Liver (tissue), 9 donors: ENCODE measurements around the gene RCVRN. TPM values are rescaled to one million over a fixed set of nuclear protein-coding genes. Genes with fewer than 3 reads are reported as not detected.

Source experiments
- DNase-seq: peaks from one replicate; pipeline ENCODE4 v3.0.0-alpha.2; 2017; ENCODE audit warnings: low spot score
- H3K27ac ChIP-seq, 2 donors: one replicate each; pipeline ENCODE4 v1.7.0; 2013; ENCODE audit warnings: inconsistent platforms in 2 of 2, low read length in 2 of 2, control low read depth in 1 of 2, low read depth in 1 of 2, mild to moderate bottlenecking in 1 of 2
- H3K27me3 ChIP-seq, 4 donors: one replicate each; pipeline versions ENCODE4 v1.6.1 to v1.7.0; 2013; ENCODE audit warnings: low read length in 3 of 4, inconsistent platforms in 1 of 4, mild to moderate bottlenecking in 1 of 4, moderate library complexity in 1 of 4; ENCODE audit not compliant: control insufficient read depth in 4 of 4, insufficient read depth in 4 of 4
- H3K36me3 ChIP-seq, 4 donors: one replicate each; pipeline versions ENCODE4 v1.6.1 to v1.7.0; 2013; ENCODE audit warnings: low read length in 3 of 4, mild to moderate bottlenecking in 3 of 4, low read depth in 1 of 4, moderate library complexity in 1 of 4; ENCODE audit not compliant: control insufficient read depth in 4 of 4, insufficient read depth in 3 of 4
- H3K4me1 ChIP-seq, 4 donors: one replicate each; pipeline versions ENCODE4 v1.6.1 to v1.7.0; 2013; ENCODE audit warnings: low read length in 3 of 4, mild to moderate bottlenecking in 3 of 4, moderate library complexity in 1 of 4; ENCODE audit not compliant: control insufficient read depth in 4 of 4, insufficient read depth in 4 of 4
- H3K4me3 ChIP-seq, 3 donors: one replicate each; pipeline versions ENCODE4 v1.6.1 to v1.7.0; 2013; ENCODE audit warnings: low read length in 3 of 3, control low read depth in 1 of 3, low read depth in 1 of 3, mild to moderate bottlenecking in 1 of 3
- H3K9ac ChIP-seq, 2 donors: one replicate each; pipeline ENCODE4 v1.7.0; 2013; ENCODE audit warnings: low read length in 2 of 2, mild to moderate bottlenecking in 2 of 2, moderate library complexity in 2 of 2, control low read depth in 1 of 2, low read depth in 1 of 2
- H3K9me3 ChIP-seq, 4 donors: one replicate each; pipeline versions ENCODE4 v1.6.1 to v1.7.0; 2013; ENCODE audit warnings: low read length in 3 of 4; ENCODE audit not compliant: control insufficient read depth in 4 of 4
- CTCF ChIP-seq: fragments of 150-350 bp; IDR thresholded peaks from 2 replicates; pipeline ENCODE4 v1.5.1; 2017; ENCODE audit warnings: improper control_type of control experiment, low read depth, low read length; ENCODE audit not compliant: missing input control
- EGR1 ChIP-seq, 2 donors: IDR thresholded peaks; 2 replicates each; pipeline ENCODE4 v1.6.1; 2016 to 2018; ENCODE audit warnings: antibody characterized with exemption in 2 of 2, low read depth in 2 of 2
- FOXA1 ChIP-seq: IDR thresholded peaks from 2 replicates; pipeline ENCODE4 v1.6.1; 2016; ENCODE audit warnings: antibody characterized with exemption
- FOXA2 ChIP-seq: IDR thresholded peaks from 2 replicates; pipeline ENCODE4 v1.6.1; 2016; ENCODE audit warnings: antibody characterized with exemption
- GABPA ChIP-seq, 2 donors: IDR thresholded peaks in 1 of 2; conservative IDR thresholded peaks in 1 of 2; 2 replicates each; pipeline ENCODE4 v1.6.1; 2016; ENCODE audit warnings: antibody characterized with exemption in 2 of 2, mild to moderate bottlenecking in 1 of 2, moderate library complexity in 1 of 2
- NR2F2 ChIP-seq: IDR thresholded peaks from 2 replicates; pipeline ENCODE4 v1.6.1; 2016; ENCODE audit warnings: antibody characterized with exemption
- RAD21 ChIP-seq, 2 donors: IDR thresholded peaks; 2 replicates each; pipeline ENCODE4 v1.6.1; 2016; ENCODE audit warnings: antibody characterized with exemption in 2 of 2, mild to moderate bottlenecking in 2 of 2
- RXRA ChIP-seq, 2 donors: IDR thresholded peaks; 2 replicates each; pipeline ENCODE4 v1.6.1; 2017 to 2018; ENCODE audit warnings: antibody characterized with exemption in 2 of 2, mild to moderate bottlenecking in 1 of 2
- SP1 ChIP-seq: IDR thresholded peaks from 2 replicates; pipeline ENCODE4 v1.6.1; 2018; ENCODE audit warnings: antibody characterized with exemption, mild to moderate bottlenecking
- TAF1 ChIP-seq: conservative IDR thresholded peaks from 2 replicates; pipeline ENCODE4 v1.6.1; 2016; ENCODE audit warnings: antibody characterized with exemption, mild to moderate bottlenecking
- YY1 ChIP-seq: IDR thresholded peaks from 2 replicates; pipeline ENCODE4 v1.6.1; 2016; ENCODE audit warnings: antibody characterized with exemption, mild to moderate bottlenecking
- WGBS: extraction: QIAGEN DNeasy Blood & Tissue Kit; methylation state at CpG from one replicate; pipeline ENCODE4 v1.1.7; 2013; 5-methylcytosine and 5-hydroxymethylcytosine counted together
- polyA plus RNA-seq, 2 donors: library from polyadenylated mRNA; stranded (reverse) in 1 of 2; unstranded in 1 of 2; fragments of 200-250 nt in 1 of 2; fragments of >200 nt in 1 of 2; fragmentation: Nextera tagmentation in 1 of 2; extraction: Ambion mirVana in 1 of 2; gene quantifications; one replicate each; pipeline versions ENCODE4 v1.2.1 to v1.2.3, GENCODE V29; 2013 to 2015
- total RNA-seq, 2 donors: library from RNA; depleted of rRNA; stranded (reverse); fragments of >200 nt; gene quantifications; one replicate each; pipeline ENCODE4 v1.2.3, GENCODE V29; 2014
- TF ChIP-seq, protein P1 (sequence below): IDR thresholded peaks from 2 replicates; pipeline ENCODE4 v1.6.1; 2016; ENCODE audit warnings: antibody characterized with exemption
- TF ChIP-seq, protein P2 (sequence below): IDR thresholded peaks from 2 replicates; pipeline ENCODE4 v1.6.1; 2016; ENCODE audit warnings: antibody characterized with exemption
- TF ChIP-seq, protein P3 (sequence below): IDR thresholded peaks from 2 replicates; pipeline ENCODE4 v1.6.1; 2016; ENCODE audit warnings: antibody characterized with exemption, mild to moderate bottlenecking
- donor health status: healthy.
- donor health status: healthy.
- donor health status: healthy.
- donor health status: healthy.
- donor health status: healthy.

RCVRN gene
- total and polyA plus RNA-seq, 4 donors: not detected

DNA sequence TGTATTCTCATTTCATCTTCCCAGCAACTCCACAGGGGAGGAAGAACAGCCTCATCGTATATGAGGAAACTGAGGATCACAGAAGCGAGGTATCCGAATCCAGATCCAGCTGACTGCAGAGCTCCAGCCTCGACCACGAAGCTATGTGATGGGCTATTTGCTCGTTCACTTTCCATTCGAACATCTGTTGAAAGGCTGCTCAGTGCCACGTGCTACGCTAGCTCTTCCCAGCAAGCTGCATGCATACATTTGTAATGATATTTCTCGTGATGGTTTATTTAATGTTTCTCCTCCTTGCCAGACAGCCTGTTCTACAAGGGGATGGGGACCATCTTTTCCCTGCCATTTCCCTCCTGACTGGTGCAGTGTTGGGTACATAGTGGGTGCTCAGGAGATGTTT lies 48.4 kb upstream of the RCVRN start:
- H3K9me3 ChIP-seq: no peaks in the 10 kb centered on the region
- TF ChIP-seq TAF1: no peak
- no peak for TF ChIP-seq RXRA (IDR thresholded peaks at IDR 0.05)
- TF ChIP-seq EGR1 (IDR thresholded peaks at IDR 0.05; ENCODE audit: low read depth in 2 of 2): no peak
- TF ChIP-seq YY1: no peak
- no peak for TF ChIP-seq SP1
- TF ChIP-seq RAD21 (IDR thresholded peaks at IDR 0.05): no peak
- no peak for TF ChIP-seq CTCF
- no peak for TF ChIP-seq FOXA2
- no peak for TF ChIP-seq NR2F2
- TF ChIP-seq, protein P1, sequence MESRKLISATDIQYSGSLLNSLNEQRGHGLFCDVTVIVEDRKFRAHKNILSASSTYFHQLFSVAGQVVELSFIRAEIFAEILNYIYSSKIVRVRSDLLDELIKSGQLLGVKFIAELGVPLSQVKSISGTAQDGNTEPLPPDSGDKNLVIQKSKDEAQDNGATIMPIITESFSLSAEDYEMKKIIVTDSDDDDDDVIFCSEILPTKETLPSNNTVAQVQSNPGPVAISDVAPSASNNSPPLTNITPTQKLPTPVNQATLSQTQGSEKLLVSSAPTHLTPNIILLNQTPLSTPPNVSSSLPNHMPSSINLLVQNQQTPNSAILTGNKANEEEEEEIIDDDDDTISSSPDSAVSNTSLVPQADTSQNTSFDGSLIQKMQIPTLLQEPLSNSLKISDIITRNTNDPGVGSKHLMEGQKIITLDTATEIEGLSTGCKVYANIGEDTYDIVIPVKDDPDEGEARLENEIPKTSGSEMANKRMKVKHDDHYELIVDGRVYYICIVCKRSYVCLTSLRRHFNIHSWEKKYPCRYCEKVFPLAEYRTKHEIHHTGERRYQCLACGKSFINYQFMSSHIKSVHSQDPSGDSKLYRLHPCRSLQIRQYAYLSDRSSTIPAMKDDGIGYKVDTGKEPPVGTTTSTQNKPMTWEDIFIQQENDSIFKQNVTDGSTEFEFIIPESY: no peak
- no peak for TF ChIP-seq GABPA (IDR thresholded peaks at IDR 0.05 in 1 of 2, conservative IDR thresholded peaks at IDR 0.05 in 1 of 2)
- no peak for TF ChIP-seq FOXA1
- TF ChIP-seq, protein P2, sequence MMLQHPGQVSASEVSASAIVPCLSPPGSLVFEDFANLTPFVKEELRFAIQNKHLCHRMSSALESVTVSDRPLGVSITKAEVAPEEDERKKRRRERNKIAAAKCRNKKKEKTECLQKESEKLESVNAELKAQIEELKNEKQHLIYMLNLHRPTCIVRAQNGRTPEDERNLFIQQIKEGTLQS: no peak
- TF ChIP-seq, protein P3, sequence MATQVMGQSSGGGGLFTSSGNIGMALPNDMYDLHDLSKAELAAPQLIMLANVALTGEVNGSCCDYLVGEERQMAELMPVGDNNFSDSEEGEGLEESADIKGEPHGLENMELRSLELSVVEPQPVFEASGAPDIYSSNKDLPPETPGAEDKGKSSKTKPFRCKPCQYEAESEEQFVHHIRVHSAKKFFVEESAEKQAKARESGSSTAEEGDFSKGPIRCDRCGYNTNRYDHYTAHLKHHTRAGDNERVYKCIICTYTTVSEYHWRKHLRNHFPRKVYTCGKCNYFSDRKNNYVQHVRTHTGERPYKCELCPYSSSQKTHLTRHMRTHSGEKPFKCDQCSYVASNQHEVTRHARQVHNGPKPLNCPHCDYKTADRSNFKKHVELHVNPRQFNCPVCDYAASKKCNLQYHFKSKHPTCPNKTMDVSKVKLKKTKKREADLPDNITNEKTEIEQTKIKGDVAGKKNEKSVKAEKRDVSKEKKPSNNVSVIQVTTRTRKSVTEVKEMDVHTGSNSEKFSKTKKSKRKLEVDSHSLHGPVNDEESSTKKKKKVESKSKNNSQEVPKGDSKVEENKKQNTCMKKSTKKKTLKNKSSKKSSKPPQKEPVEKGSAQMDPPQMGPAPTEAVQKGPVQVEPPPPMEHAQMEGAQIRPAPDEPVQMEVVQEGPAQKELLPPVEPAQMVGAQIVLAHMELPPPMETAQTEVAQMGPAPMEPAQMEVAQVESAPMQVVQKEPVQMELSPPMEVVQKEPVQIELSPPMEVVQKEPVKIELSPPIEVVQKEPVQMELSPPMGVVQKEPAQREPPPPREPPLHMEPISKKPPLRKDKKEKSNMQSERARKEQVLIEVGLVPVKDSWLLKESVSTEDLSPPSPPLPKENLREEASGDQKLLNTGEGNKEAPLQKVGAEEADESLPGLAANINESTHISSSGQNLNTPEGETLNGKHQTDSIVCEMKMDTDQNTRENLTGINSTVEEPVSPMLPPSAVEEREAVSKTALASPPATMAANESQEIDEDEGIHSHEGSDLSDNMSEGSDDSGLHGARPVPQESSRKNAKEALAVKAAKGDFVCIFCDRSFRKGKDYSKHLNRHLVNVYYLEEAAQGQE: no peak
- no peak for DNase-seq
- no peaks in the 10 kb centered on the region for H3K27me3 ChIP-seq
- 77% methylated on average over 10 of the region's 10 CpGs for WGBS
- no peaks in the 10 kb centered on the region for H3K4me1 ChIP-seq
- H3K36me3 ChIP-seq: no peaks in the 10 kb centered on the region
- H3K27ac ChIP-seq: no peak overlapping the region
- H3K4me3 ChIP-seq: no peak overlapping the region
- no peak overlapping the region for H3K9ac ChIP-seq

DNA sequence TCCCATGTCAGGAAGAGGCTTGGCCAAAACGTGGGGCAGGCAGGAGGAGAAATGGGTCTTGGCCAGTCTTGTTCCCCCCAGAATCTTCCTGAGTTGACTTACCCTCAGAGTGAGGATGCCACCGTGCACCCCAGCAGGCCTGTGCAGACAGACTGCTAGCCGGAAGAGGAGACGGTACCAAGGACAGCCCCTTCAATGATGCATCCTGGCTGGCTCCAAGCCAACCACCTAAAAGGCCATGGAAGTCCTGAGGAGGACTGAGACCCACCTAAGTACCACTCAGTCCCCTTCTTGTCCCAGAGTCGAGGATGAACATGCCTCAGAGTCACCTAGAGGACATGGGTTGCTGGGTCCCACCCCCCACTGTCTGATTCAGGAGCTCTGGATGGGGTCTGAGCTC lies 46.7 kb upstream of the RCVRN start:
- WGBS: 69% methylated on average over 5 of the region's 5 CpGs
- no peaks in the 10 kb centered on the region for H3K4me1 ChIP-seq

More for the DNA sequence above, 46.7 kb upstream of the RCVRN start:
- Histone ChIP-seq H3K27me3 (no peaks in the 10 kb centered on the region), H3K36me3 (no peaks in the 10 kb centered on the region), H3K9ac (no peak overlapping the region), H3K4me3 (no peak overlapping the region), H3K9me3 (no peaks in the 10 kb centered on the region), H3K27ac (no peak overlapping the region)
- TF ChIP-seq SP1: no peak
- TF ChIP-seq EGR1 (IDR thresholded peaks at IDR 0.05; ENCODE audit: low read depth in 2 of 2): no peak
- TF ChIP-seq GABPA (IDR thresholded peaks at IDR 0.05 in 1 of 2, conservative IDR thresholded peaks at IDR 0.05 in 1 of 2): no peak
- no peak for TF ChIP-seq RXRA (IDR thresholded peaks at IDR 0.05)
- DNase-seq: no peak
